ENCODE results near the gene ATP8B4. TPM values are rescaled to one million over a fixed set of nuclear protein-coding genes. Genes with fewer than 3 reads are reported as not detected.

The ATP8B4 gene
- total RNA-seq, 6 experiments from 2014 or later, result 4.5 to 10.1 (median 6.7) TPM

DNA sequence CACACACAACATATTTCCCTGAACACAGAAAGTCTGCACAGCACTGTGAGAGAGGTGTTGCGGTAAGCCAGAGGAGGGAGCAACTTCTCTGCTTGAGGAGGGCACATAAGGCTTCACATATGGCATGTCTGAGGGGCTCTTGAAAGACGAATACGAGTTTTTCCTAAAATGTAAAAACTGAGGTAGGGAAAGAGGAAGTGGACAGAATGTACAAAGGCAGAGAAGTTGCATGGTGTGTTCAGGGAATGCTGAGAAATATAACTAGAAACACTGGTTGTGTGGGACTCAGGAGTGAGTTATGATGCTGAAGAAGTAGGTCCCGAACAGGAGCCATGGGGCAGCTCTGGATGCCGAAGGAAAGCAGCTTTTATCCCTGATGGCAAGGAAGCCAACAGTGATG is 22.8 kb upstream of the ATP8B4 start:
- no peak overlapping the region for H3K27ac ChIP-seq
- H3K4me3 ChIP-seq, result no peak overlapping the region
- no peak for DNase-seq
- H3K9me3 ChIP-seq, result no peaks in the 10 kb centered on the region
- H3K27me3 ChIP-seq, result no peaks in the 10 kb centered on the region
- no peak for ATAC-seq
- 82% methylated on average over 5 of the region's 5 CpGs for WGBS (ENCODE audit: insufficient coverage, low coverage, low lambda C conversion rate, missing lambda C conversion rate)
- intact Hi-C loops (cut with DNase I), result no loop called here
- TF ChIP-seq POLR2A (IDR thresholded peaks at IDR 0.05), result no peak
- TF ChIP-seq, protein P1, sequence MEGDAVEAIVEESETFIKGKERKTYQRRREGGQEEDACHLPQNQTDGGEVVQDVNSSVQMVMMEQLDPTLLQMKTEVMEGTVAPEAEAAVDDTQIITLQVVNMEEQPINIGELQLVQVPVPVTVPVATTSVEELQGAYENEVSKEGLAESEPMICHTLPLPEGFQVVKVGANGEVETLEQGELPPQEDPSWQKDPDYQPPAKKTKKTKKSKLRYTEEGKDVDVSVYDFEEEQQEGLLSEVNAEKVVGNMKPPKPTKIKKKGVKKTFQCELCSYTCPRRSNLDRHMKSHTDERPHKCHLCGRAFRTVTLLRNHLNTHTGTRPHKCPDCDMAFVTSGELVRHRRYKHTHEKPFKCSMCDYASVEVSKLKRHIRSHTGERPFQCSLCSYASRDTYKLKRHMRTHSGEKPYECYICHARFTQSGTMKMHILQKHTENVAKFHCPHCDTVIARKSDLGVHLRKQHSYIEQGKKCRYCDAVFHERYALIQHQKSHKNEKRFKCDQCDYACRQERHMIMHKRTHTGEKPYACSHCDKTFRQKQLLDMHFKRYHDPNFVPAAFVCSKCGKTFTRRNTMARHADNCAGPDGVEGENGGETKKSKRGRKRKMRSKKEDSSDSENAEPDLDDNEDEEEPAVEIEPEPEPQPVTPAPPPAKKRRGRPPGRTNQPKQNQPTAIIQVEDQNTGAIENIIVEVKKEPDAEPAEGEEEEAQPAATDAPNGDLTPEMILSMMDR (IDR thresholded peaks at IDR 0.05), result no peak
- peaks cover 0 to 9% (median 1%) of the 10 kb centered on the region in 4 donors for H3K4me1 ChIP-seq
- no peaks in the 10 kb centered on the region for H3K36me3 ChIP-seq

DNA sequence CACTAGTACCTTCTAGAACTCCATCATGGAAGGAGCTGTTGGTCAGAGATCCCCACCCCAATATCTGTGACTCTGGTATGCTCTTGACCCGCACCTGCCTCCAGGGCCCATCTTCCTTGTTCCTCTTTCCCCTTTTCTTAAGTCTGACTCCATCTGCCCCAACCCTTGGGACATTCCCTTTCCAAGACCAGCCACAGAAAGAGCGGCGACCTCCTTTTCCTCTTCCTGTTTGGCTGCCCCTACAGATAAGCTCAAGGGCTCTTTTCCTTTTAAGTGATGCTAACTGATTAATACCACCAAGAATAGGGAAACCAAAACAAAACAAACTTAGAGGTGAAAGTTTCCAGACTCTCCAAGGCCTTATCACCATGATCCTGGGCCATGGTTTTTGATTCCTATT is 21.9 kb upstream of the ATP8B4 start:
- no peak for DNase-seq
- Histone ChIP-seq H3K4me1 (peaks cover 0 to 6% (median 1%) of the 10 kb centered on the region in 4 donors), H3K9me3 (no peaks in the 10 kb centered on the region), H3K4me3 (no peak overlapping the region), H3K27ac (no peak overlapping the region), H3K27me3 (no peaks in the 10 kb centered on the region), H3K36me3 (no peaks in the 10 kb centered on the region)
- ATAC-seq, result no peak
- WGBS (ENCODE audit: insufficient coverage, low coverage, low lambda C conversion rate, missing lambda C conversion rate), result 73% methylated on average over 3 of the region's 3 CpGs
- TF ChIP-seq, protein P1 (IDR thresholded peaks at IDR 0.05), result no peak
- no peak for TF ChIP-seq POLR2A (IDR thresholded peaks at IDR 0.05)
- intact Hi-C loops (cut with DNase I), result no loop called here

DNA sequence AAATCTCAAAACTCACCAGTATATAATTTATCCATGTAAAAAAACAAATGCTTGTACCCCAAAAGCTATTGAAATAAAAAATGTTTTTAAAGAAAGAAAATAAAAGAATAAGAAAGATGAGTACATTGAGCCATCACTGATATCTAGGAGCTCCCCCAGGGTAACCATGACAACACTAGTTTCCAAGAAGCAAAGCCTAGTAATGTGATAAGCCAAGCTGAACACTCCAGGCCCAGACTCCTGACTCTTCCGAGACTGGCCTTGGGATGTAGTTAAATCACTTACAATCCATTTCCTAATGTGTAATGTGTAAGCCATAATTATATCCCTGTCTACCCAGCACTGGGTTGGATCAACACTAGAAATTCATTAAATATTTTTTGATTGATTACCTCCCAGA is 21.1 kb upstream of the ATP8B4 start:
- no peaks in the 10 kb centered on the region for H3K4me1 ChIP-seq
- H3K27ac ChIP-seq, result no peak overlapping the region
- no peaks in the 10 kb centered on the region for H3K36me3 ChIP-seq
- H3K27me3 ChIP-seq, result no peaks in the 10 kb centered on the region
- WGBS (ENCODE audit: insufficient coverage, low coverage, low lambda C conversion rate, missing lambda C conversion rate), result 0% methylated on average over 1 of the region's 1 CpG
- DNase-seq (no peak), ATAC-seq (no peak)
- H3K9me3 ChIP-seq, result no peaks in the 10 kb centered on the region
- TF ChIP-seq, protein P1 (IDR thresholded peaks at IDR 0.05), result no peak
- no peak for TF ChIP-seq POLR2A (IDR thresholded peaks at IDR 0.05)
- no peak overlapping the region for H3K4me3 ChIP-seq
- intact Hi-C loops (cut with DNase I), result no loop called here

DNA sequence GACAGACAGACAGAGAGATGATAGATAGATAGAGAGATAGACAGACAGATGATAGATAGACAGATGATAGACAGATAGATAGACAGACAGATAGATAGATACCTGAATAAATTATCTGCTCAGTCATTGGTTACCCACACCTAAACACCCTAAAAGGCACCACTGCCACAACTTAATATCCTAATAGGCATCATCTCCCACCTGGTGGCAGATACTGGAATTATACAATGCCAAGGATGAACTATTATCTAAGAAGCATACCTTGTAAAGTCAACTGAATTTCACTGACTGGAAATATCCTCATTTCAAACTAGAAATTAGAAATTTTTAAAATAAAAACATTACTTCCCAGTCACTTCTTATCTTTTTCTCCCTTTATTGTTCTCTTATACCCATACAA is 19.4 kb upstream of the ATP8B4 start:
- Histone ChIP-seq H3K27me3 (no peaks in the 10 kb centered on the region), H3K9me3 (no peaks in the 10 kb centered on the region), H3K27ac (no peak overlapping the region), H3K36me3 (no peaks in the 10 kb centered on the region), H3K4me3 (no peak overlapping the region), H3K4me1 (no peaks in the 10 kb centered on the region)
- intact Hi-C loops (cut with DNase I), result no loop called here
- DNase-seq, result no peak
- TF ChIP-seq, protein P1 (IDR thresholded peaks at IDR 0.05), result no peak
- TF ChIP-seq POLR2A (IDR thresholded peaks at IDR 0.05), result no peak
- no peak for ATAC-seq

DNA sequence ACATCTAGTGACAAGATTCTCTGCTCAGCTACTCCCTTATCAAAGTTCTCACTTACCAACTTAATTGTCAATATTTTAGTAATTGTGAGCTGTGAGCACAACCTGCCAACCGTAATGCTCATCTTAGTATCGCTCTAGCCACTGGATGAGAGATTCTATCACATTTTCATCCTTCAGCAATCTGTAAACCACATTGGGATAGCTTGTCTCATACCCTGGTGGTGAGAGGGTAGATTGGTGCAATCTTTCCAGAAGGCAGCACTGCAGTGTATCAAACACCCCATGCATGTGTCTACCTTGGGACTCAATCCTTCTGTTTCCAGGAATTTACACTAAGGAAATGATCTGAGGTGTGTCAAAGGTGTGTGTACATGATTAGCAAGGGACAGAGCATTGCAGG is 18.9 kb upstream of the ATP8B4 start:
- no peaks in the 10 kb centered on the region for H3K36me3 ChIP-seq
- no peaks in the 10 kb centered on the region for H3K4me1 ChIP-seq
- DNase-seq (no peak), ATAC-seq (no peak)
- H3K4me3 ChIP-seq, result no peak overlapping the region
- TF ChIP-seq, protein P1 (IDR thresholded peaks at IDR 0.05), result no peak
- TF ChIP-seq POLR2A (IDR thresholded peaks at IDR 0.05), result no peak
- H3K9me3 ChIP-seq, result no peaks in the 10 kb centered on the region
- no peaks in the 10 kb centered on the region for H3K27me3 ChIP-seq
- intact Hi-C loops (cut with DNase I), result no loop called here
- 88% methylated on average over 2 of the region's 2 CpGs for WGBS (ENCODE audit: insufficient coverage, low coverage, low lambda C conversion rate, missing lambda C conversion rate)
- no peak overlapping the region for H3K27ac ChIP-seq

All from right lobe of liver (tissue), 6 donors.